BJ (cell line): ENCODE data around the gene GFER. TPM values are rescaled to one million over a fixed set of nuclear protein-coding genes. Genes with fewer than 3 reads are reported as not detected.

Source experiments
- CTCF ChIA-PET: fragments of 350-600 bp; formaldehyde crosslinking; extraction: SDS; loops from one replicate; lab custom pipeline; 2021; ENCODE audit warnings: antibody characterized with exemption, inconsistent platforms; lab: Yijun Ruan, JAX
- POLR2A ChIA-PET: fragments of 300-600 bp; sonication (Branson Sonifier 250); formaldehyde crosslinking; extraction: SDS; loops from one replicate; lab custom pipeline; 2021; ENCODE audit warnings: antibody characterized with exemption; lab: Charles Lee
- DNase-seq: peaks from one replicate; pipeline ENCODE4 v3.0.0-alpha.2; 2011; ENCODE audit warnings: low read depth
- H3K27me3 ChIP-seq: 2 replicates; pipeline ENCODE4 v1.6.0; 2011; ENCODE audit warnings: low read length; ENCODE audit not compliant: control insufficient read depth, insufficient read depth
- H3K36me3 ChIP-seq: 2 replicates; pipeline ENCODE4 v1.5.1; 2011; ENCODE audit warnings: low read length; ENCODE audit not compliant: control insufficient read depth, insufficient read depth
- H3K4me3 ChIP-seq: 2 replicates; pipeline ENCODE4 v1.5.1; 2011; ENCODE audit warnings: low read depth, mild to moderate bottlenecking, control low read depth, low read length
- polyA plus RNA-seq: library from polyadenylated mRNA; depleted of rRNA; stranded (reverse); fragments of >200 nt; gene quantifications from 2 replicates; pipeline ENCODE4 v1.2.3, GENCODE V29; 2011
- TF ChIP-seq, protein P1 (sequence below): IDR thresholded peaks from 2 replicates; pipeline ENCODE4 v1.5.1; 2011; ENCODE audit warnings: low read depth, mild to moderate bottlenecking, control low read depth, inconsistent platforms, low read length, moderate library complexity; ENCODE audit not compliant: insufficient read depth

Gene GFER
- polyA plus RNA-seq, 1 experiment, result 19.8 TPM

DNA sequence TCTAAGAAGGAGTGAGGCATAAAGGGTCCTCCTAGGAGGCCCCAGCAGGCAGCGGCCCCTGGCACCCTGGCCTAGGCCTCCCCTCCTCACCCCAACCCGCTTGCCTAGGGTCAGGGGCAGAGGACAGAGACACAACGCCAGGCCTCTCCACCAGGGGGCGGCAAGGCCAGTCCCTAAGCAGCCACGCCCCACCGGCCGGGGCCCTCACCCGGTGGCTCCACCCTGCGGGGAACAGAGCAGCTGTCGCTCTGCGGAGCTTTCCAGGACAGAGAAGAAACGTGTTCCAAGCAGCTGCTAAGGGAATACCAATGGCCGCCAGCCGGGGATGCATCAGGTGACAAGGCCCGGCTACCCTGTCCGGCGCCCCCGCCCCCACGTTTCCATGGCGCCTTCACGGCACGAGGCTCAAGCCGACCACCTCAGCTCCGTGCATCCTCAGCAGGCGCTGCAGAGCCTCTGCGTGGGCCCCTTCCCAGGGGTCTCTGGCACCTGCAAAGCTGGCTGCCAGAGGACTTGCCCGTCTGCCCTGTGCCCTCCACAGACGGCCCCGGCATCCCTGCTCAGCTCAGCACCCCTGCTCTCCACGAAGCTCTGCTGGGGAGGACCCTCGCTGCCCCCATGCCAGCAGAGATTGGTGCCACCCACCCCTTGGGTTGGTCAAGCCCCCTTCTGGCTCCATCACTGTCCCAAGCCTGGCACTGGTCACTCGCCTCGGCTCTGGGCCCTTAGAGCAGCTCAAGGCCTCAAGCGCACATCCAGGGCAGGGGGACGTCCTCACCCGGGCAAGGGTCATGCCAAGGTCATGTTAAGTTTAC, 20.0 kb downstream of the GFER start:
- CTCF ChIA-PET, result interaction anchor here (0.6 to 4.1 kb wide), 29 partner anchors 8 to 156 kb away, joined by 3 to 30 read pairs (median 4); partner anchors contain the start of genes MSRB1, NPW, NTHL1 and PKD1
- peak; percentile 12 for DNase-seq
- peaks cover 50% of the 10 kb centered on the region for H3K36me3 ChIP-seq
- TF ChIP-seq, protein P1, sequence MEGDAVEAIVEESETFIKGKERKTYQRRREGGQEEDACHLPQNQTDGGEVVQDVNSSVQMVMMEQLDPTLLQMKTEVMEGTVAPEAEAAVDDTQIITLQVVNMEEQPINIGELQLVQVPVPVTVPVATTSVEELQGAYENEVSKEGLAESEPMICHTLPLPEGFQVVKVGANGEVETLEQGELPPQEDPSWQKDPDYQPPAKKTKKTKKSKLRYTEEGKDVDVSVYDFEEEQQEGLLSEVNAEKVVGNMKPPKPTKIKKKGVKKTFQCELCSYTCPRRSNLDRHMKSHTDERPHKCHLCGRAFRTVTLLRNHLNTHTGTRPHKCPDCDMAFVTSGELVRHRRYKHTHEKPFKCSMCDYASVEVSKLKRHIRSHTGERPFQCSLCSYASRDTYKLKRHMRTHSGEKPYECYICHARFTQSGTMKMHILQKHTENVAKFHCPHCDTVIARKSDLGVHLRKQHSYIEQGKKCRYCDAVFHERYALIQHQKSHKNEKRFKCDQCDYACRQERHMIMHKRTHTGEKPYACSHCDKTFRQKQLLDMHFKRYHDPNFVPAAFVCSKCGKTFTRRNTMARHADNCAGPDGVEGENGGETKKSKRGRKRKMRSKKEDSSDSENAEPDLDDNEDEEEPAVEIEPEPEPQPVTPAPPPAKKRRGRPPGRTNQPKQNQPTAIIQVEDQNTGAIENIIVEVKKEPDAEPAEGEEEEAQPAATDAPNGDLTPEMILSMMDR, result peak; percentile 98
- H3K27me3 ChIP-seq, result no peaks in the 10 kb centered on the region
- H3K4me3 ChIP-seq, result no peak overlapping the region
- POLR2A ChIA-PET, result no interaction called here

DNA sequence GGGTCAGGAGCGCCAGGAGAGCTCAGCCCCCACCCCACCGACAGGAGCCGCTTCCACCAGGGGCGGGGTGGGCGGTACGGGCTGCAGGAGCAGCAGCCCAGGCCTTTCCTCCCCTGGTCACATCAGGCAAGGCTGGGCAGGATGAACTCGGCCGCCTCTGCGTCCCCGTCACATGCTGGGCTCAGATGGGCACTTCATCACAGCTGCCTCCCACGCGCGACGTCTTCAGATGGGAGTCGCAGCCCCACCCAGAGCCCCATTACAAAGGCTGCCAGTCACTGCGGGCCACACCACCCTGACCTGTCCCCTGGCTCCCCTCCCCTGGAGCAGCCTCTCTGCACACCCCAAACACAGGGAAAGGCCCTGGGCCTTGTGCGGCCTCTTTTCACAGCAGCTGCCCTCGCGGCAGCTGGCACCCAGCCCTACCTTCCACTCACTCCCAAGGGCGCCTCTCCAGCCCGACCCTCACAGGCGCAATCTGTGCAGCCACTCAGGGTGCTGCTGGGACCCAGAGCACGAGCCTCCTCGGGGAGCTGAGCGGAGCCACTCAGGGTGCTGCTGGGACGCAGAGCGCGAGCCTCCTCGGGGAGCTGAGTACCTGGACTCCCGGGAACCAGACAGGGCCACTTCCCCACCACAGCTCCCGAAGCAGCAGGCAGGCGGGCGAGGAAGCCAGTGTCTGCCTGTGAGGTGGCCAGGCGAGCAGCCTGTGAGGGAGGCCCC, 21.0 kb downstream of the GFER start:
- peaks cover 42% of the 10 kb centered on the region for H3K36me3 ChIP-seq
- TF ChIP-seq, protein P1, result no peak
- ChIA-PET CTCF (interaction anchor here (0.9 to 4.1 kb wide), 12 partner anchors 8 to 142 kb away, joined by 4 to 30 read pairs (median 6); partner anchors contain the start of gene NPW), POLR2A (no interaction called here)
- no peak for DNase-seq
- H3K4me3 ChIP-seq, result no peak overlapping the region
- no peaks in the 10 kb centered on the region for H3K27me3 ChIP-seq

DNA sequence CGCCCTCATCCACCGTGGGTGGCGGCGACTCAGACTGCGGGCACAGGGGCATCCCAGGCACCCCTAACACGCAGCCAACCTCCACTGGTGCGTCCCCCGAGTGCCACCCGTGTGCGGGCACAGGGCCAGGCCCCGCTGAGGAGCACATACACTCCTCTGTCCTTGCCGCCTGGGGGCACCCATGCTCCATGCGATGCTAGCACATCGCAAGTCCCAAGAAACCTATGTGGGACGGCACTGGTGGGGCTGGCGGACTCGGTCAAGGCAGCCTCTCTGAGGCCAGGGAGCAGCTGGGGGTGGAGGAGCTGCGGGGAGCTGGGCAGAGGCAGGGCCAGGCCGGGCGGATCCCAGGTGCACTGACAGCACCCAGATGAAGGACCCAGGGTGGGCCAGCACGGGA, 21.7 kb downstream of the GFER start:
- DNase-seq, result no peak
- no peak overlapping the region for H3K4me3 ChIP-seq
- H3K27me3 ChIP-seq, result no peaks in the 10 kb centered on the region
- POLR2A ChIA-PET, result no interaction called here
- TF ChIP-seq, protein P1, result no peak
- CTCF ChIA-PET, result interaction anchor here (3.8 kb wide), 1 partner anchor 17 kb away, joined by 20 read pairs; no protein-coding TSS in a partner anchor
- peaks cover 38% of the 10 kb centered on the region for H3K36me3 ChIP-seq

DNA sequence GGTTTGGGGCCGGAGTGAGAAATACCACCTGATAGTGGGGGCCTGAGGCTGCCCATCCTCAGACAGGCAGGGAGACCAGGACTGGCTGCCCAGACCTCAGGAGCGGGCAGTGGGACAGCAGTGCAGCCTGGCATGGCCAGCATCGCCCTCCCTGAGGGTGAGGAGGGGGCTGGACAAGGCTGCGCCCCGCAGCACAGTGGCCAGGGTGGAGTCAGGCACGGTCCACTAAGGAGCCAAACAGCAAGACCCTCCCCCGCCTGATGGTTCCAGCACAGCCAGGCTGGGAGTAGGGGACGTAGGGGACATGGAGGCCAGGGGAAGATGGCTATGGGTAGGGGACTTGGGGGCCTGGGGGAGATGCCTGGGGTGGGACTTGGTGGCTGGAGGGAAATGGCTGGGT, 22.3 kb downstream of the GFER start:
- ChIA-PET CTCF (interaction anchor here (3.8 kb wide), 1 partner anchor 17 kb away, joined by 20 read pairs; no protein-coding TSS in a partner anchor), POLR2A (no interaction called here)
- DNase-seq, result no peak
- Histone ChIP-seq H3K27me3 (no peaks in the 10 kb centered on the region), H3K36me3 (peaks cover 32% of the 10 kb centered on the region), H3K4me3 (no peak overlapping the region)
- TF ChIP-seq, protein P1, result no peak
